ENCODE data around the gene ATAD1.
"Not testable (repeated sequence)": the region's sequence is repeated elsewhere in the genome, so short reads cannot be mapped to it uniquely, and the experiment has no call there.

The ATAD1 gene

GRCh38 chr10:87746911-87747310 is 71.1 kb downstream of the ATAD1 start:
- Histone ChIP-seq H3K27ac (no peak overlapping the region), H3K9ac (ENCODE audit: insufficient read length) (no peak overlapping the region), H3K36me3 (ENCODE audit: insufficient read depth, low read length) (no peaks in the 10 kb centered on the region), H3K4me3 (no peak overlapping the region), H3K9me3 (ENCODE audit: low read depth, low read length) (no peaks in the 10 kb centered on the region)
- no peak for DNase-seq (ENCODE audit: low read depth, low spot score)
- TF ChIP-seq EZH2 (IDR thresholded peaks at IDR 0.05) (no peak), POLR2AphosphoS5 (IDR thresholded peaks at IDR 0.05; ENCODE audit: borderline replicate concordance, low read depth, low read length) (no peak), FOXP2 (optimal IDR thresholded peaks at IDR 0.05; ENCODE audit: control extremely low read depth, extremely low read length, insufficient read depth) (no peak)

- TF ChIP-seq EZH2 (IDR thresholded peaks at IDR 0.05), result no peak
- no peak for TF ChIP-seq FOXP2 (optimal IDR thresholded peaks at IDR 0.05; ENCODE audit: control extremely low read depth, extremely low read length, insufficient read depth)
- TF ChIP-seq POLR2AphosphoS5 (IDR thresholded peaks at IDR 0.05; ENCODE audit: borderline replicate concordance, low read depth, low read length), result no peak
- Histone ChIP-seq H3K27ac (no peak overlapping the region), H3K36me3 (ENCODE audit: insufficient read depth, low read length) (no peaks in the 10 kb centered on the region), H3K9ac (ENCODE audit: insufficient read length) (no peak overlapping the region), H3K9me3 (ENCODE audit: low read depth, low read length) (no peaks in the 10 kb centered on the region), H3K4me3 (no peak overlapping the region)
- no peak for DNase-seq (ENCODE audit: low read depth, low spot score)
Observed at GRCh38 chr10:87744606-87745005, 73.4 kb downstream of the ATAD1 start.

GRCh38 chr10:87742992-87743610 is 74.9 kb downstream of the ATAD1 start:
- H3K9ac ChIP-seq (ENCODE audit: insufficient read length); H3K9me3 ChIP-seq (ENCODE audit: low read depth, low read length); DNase-seq (ENCODE audit: low read depth, low spot score); H3K36me3 ChIP-seq (ENCODE audit: insufficient read depth, low read length); H3K4me3 ChIP-seq; H3K27ac ChIP-seq: not testable (repeated sequence)

- no peaks in the 10 kb centered on the region for H3K9me3 ChIP-seq (ENCODE audit: low read depth, low read length)
- no peaks in the 10 kb centered on the region for H3K36me3 ChIP-seq (ENCODE audit: insufficient read depth, low read length)
- no peak overlapping the region for H3K9ac ChIP-seq (ENCODE audit: insufficient read length)
- no peak for DNase-seq (ENCODE audit: low read depth, low spot score)
- TF ChIP-seq POLR2AphosphoS5 (IDR thresholded peaks at IDR 0.05; ENCODE audit: borderline replicate concordance, low read depth, low read length) (no peak), FOXP2 (optimal IDR thresholded peaks at IDR 0.05; ENCODE audit: control extremely low read depth, extremely low read length, insufficient read depth) (no peak), EZH2 (IDR thresholded peaks at IDR 0.05) (no peak)
- no peak overlapping the region for H3K27ac ChIP-seq
- no peak overlapping the region for H3K4me3 ChIP-seq
Observed at GRCh38 chr10:87740254-87740655, 77.8 kb downstream of the ATAD1 start.

- Histone ChIP-seq H3K9ac (ENCODE audit: insufficient read length) (no peak overlapping the region), H3K27ac (no peak overlapping the region), H3K36me3 (ENCODE audit: insufficient read depth, low read length) (no peaks in the 10 kb centered on the region), H3K9me3 (ENCODE audit: low read depth, low read length) (no peaks in the 10 kb centered on the region), H3K4me3 (no peak overlapping the region)
- DNase-seq (ENCODE audit: low read depth, low spot score), result no peak
- TF ChIP-seq POLR2AphosphoS5 (IDR thresholded peaks at IDR 0.05; ENCODE audit: borderline replicate concordance, low read depth, low read length) (no peak), FOXP2 (optimal IDR thresholded peaks at IDR 0.05; ENCODE audit: control extremely low read depth, extremely low read length, insufficient read depth) (no peak), EZH2 (IDR thresholded peaks at IDR 0.05) (no peak)
Observed at GRCh38 chr10:87739703-87740102, 78.3 kb downstream of the ATAD1 start.

- not testable (repeated sequence) for H3K9me3 ChIP-seq (ENCODE audit: low read depth, low read length); H3K4me3 ChIP-seq; DNase-seq (ENCODE audit: low read depth, low spot score); H3K36me3 ChIP-seq (ENCODE audit: insufficient read depth, low read length); H3K27ac ChIP-seq; H3K9ac ChIP-seq (ENCODE audit: insufficient read length)
Observed at GRCh38 chr10:87738253-87738652, 79.8 kb downstream of the ATAD1 start.

- no peak for TF ChIP-seq FOXP2 (optimal IDR thresholded peaks at IDR 0.05; ENCODE audit: control extremely low read depth, extremely low read length, insufficient read depth)
- no peak for TF ChIP-seq POLR2AphosphoS5 (IDR thresholded peaks at IDR 0.05; ENCODE audit: borderline replicate concordance, low read depth, low read length)
- H3K9ac ChIP-seq (ENCODE audit: insufficient read length), result no peak overlapping the region
- DNase-seq (ENCODE audit: low read depth, low spot score), result no peak
- no peak overlapping the region for H3K27ac ChIP-seq
- no peaks in the 10 kb centered on the region for H3K9me3 ChIP-seq (ENCODE audit: low read depth, low read length)
- H3K36me3 ChIP-seq (ENCODE audit: insufficient read depth, low read length), result no peaks in the 10 kb centered on the region
- no peak overlapping the region for H3K4me3 ChIP-seq
Observed at GRCh38 chr10:87734987-87735827, 82.8 kb downstream of the ATAD1 start.

GRCh38 chr10:87733081-87733480 is 84.9 kb downstream of the ATAD1 start:
- TF ChIP-seq FOXP2 (optimal IDR thresholded peaks at IDR 0.05; ENCODE audit: control extremely low read depth, extremely low read length, insufficient read depth), result no peak
- TF ChIP-seq POLR2AphosphoS5 (IDR thresholded peaks at IDR 0.05; ENCODE audit: borderline replicate concordance, low read depth, low read length), result no peak
- no peak for TF ChIP-seq EZH2 (IDR thresholded peaks at IDR 0.05)

GRCh38 chr10:87729940-87730339 is 88.1 kb downstream of the ATAD1 start:
- no peaks in the 10 kb centered on the region for H3K9me3 ChIP-seq (ENCODE audit: low read depth, low read length)
- no peak overlapping the region for H3K4me3 ChIP-seq
- no peak overlapping the region for H3K9ac ChIP-seq (ENCODE audit: insufficient read length)
- no peak overlapping the region for H3K27ac ChIP-seq
- DNase-seq (ENCODE audit: low read depth, low spot score), result no peak
- no peaks in the 10 kb centered on the region for H3K36me3 ChIP-seq (ENCODE audit: insufficient read depth, low read length)
- no peak for TF ChIP-seq FOXP2 (optimal IDR thresholded peaks at IDR 0.05; ENCODE audit: control extremely low read depth, extremely low read length, insufficient read depth)
- TF ChIP-seq EZH2 (IDR thresholded peaks at IDR 0.05), result no peak
- no peak for TF ChIP-seq POLR2AphosphoS5 (IDR thresholded peaks at IDR 0.05; ENCODE audit: borderline replicate concordance, low read depth, low read length)

More at GRCh38 chr10:87733081-87733480, 84.9 kb downstream of the ATAD1 start:
- Histone ChIP-seq H3K27ac (no peak overlapping the region), H3K9ac (ENCODE audit: insufficient read length) (no peak overlapping the region), H3K4me3 (no peak overlapping the region), H3K9me3 (ENCODE audit: low read depth, low read length) (no peaks in the 10 kb centered on the region), H3K36me3 (ENCODE audit: insufficient read depth, low read length) (no peaks in the 10 kb centered on the region)
- DNase-seq (ENCODE audit: low read depth, low spot score), result no peak

Data from SK-N-MC (cell line).